ENCODE data around the gene ARTN.

Gene ARTN

DNA sequence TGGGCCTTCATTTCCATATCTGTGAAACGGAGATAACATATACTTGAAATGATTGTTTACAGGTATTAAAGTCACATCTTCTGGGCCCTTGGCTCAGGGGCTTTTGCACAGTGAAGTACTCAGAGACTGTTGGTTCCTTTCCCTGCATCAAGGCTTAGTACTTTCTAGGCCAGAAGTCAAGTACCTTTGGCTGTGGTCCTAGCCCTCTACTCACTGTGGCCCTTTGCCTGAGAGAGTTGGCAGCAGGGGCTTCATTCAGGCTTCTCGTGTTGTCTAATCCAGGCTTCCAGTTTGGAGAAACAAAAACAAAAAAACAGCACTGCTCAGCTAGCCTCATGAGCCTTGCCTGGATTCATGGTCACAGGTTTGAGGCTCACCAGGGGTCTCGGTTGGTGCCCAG, 28.1 kb downstream of the ARTN start:
- TF ChIP-seq USF1 (IDR thresholded peaks at IDR 0.05) (no peak), EGR1 (IDR thresholded peaks at IDR 0.05) (no peak), MAX (IDR thresholded peaks at IDR 0.05) (no peak), FOXM1 (IDR thresholded peaks at IDR 0.05; ENCODE audit: borderline replicate concordance, low read depth) (no peak), CREB1 (IDR thresholded peaks at IDR 0.05; ENCODE audit: low read depth) (no peak), TEAD4 (IDR thresholded peaks at IDR 0.05) (no peak), CEBPB (IDR thresholded peaks at IDR 0.05) (no peak), NFIC (IDR thresholded peaks at IDR 0.05) (no peak)

DNA sequence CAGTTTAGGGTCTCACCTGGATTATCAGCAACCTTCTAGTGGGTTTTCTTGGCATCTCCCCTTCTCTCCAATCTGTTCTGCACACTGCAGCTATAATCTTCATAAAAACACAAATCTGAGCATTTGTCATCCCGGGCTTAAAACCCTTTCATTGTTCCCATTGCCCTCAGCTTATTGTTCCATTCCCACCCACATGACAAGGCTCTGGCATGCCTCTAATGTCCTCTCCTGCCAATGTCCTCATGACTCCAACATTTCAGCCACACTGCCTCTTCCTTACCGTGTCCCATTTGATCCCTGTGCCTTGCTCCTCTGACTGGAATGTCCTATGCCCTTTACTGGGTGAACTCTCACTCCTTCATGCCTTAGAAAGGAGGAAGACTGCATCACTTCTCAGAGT, 28.7 kb downstream of the ARTN start:
- no peak for TF ChIP-seq EP300 (IDR thresholded peaks at IDR 0.05; ENCODE audit: borderline replicate concordance)
- TF ChIP-seq RAD21 (IDR thresholded peaks at IDR 0.05; ENCODE audit: low read depth) = no peak
- no peak for TF ChIP-seq MAX (IDR thresholded peaks at IDR 0.05)
- TF ChIP-seq ZBTB7A (IDR thresholded peaks at IDR 0.05; ENCODE audit: low read depth) = no peak
- no peak for TF ChIP-seq YY1 (IDR thresholded peaks at IDR 0.05; ENCODE audit: low read depth)
- TF ChIP-seq TEAD4 (IDR thresholded peaks at IDR 0.05) = no peak
- TF ChIP-seq REST (IDR thresholded peaks at IDR 0.05; ENCODE audit: low read depth) = no peak
- no peak for TF ChIP-seq NFIC (IDR thresholded peaks at IDR 0.05)
- no peak for TF ChIP-seq TAF1 (IDR thresholded peaks at IDR 0.05; ENCODE audit: low read depth)
- TF ChIP-seq CREB1 (IDR thresholded peaks at IDR 0.05; ENCODE audit: low read depth) = no peak
- TF ChIP-seq FOXM1 (IDR thresholded peaks at IDR 0.05; ENCODE audit: borderline replicate concordance, low read depth) = no peak
- no peak for TF ChIP-seq CEBPB (IDR thresholded peaks at IDR 0.05)
- TF ChIP-seq EGR1 (IDR thresholded peaks at IDR 0.05) = no peak
- no peak for TF ChIP-seq TCF12 (IDR thresholded peaks at IDR 0.05; ENCODE audit: low read depth)
- TF ChIP-seq USF1 (IDR thresholded peaks at IDR 0.05) = no peak

- TF ChIP-seq TAF1 (IDR thresholded peaks at IDR 0.05; ENCODE audit: low read depth) (no peak), REST (IDR thresholded peaks at IDR 0.05; ENCODE audit: low read depth) (no peak), NFIC (IDR thresholded peaks at IDR 0.05) (no peak), TEAD4 (IDR thresholded peaks at IDR 0.05) (no peak), MAX (IDR thresholded peaks at IDR 0.05) (no peak), CEBPB (IDR thresholded peaks at IDR 0.05) (no peak), FOXM1 (IDR thresholded peaks at IDR 0.05; ENCODE audit: borderline replicate concordance, low read depth) (no peak), RAD21 (IDR thresholded peaks at IDR 0.05; ENCODE audit: low read depth) (no peak), YY1 (IDR thresholded peaks at IDR 0.05; ENCODE audit: low read depth) (no peak), CREB1 (IDR thresholded peaks at IDR 0.05; ENCODE audit: low read depth) (no peak), USF1 (IDR thresholded peaks at IDR 0.05) (no peak), EP300 (IDR thresholded peaks at IDR 0.05; ENCODE audit: borderline replicate concordance) (no peak), ZBTB7A (IDR thresholded peaks at IDR 0.05; ENCODE audit: low read depth) (no peak), TCF12 (IDR thresholded peaks at IDR 0.05; ENCODE audit: low read depth) (no peak), EGR1 (IDR thresholded peaks at IDR 0.05) (no peak)
Observed at GRCh38 chr1:43963006-43963405, 29.4 kb downstream of the ARTN start.

DNA sequence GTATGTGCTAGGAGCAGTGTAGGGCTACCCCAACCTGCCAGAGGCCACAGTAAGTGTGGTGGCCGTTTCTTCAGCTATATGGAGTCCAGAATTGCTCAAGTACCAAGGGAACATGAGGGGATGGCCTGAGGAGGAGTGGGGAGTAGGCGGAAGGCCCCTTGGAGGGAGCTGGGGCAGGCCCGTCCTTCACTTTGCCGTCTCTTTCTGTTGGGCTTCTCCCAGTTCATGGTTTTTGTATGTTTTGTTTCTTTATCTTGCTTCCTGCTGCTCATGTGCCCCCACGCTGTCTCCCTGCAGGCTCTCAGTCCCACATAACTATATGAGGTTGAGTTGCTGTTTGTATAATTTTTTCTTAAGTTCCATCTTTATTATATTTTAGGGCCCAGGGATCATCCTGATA, 30.3 kb downstream of the ARTN start:
- TF ChIP-seq CREB1 (IDR thresholded peaks at IDR 0.05; ENCODE audit: low read depth) (no peak), TAF1 (IDR thresholded peaks at IDR 0.05; ENCODE audit: low read depth) (no peak), CEBPB (IDR thresholded peaks at IDR 0.05) (no peak), YY1 (IDR thresholded peaks at IDR 0.05; ENCODE audit: low read depth) (no peak), TCF12 (IDR thresholded peaks at IDR 0.05; ENCODE audit: low read depth) (no peak), RAD21 (IDR thresholded peaks at IDR 0.05; ENCODE audit: low read depth) (no peak), USF1 (IDR thresholded peaks at IDR 0.05) (no peak), EP300 (IDR thresholded peaks at IDR 0.05; ENCODE audit: borderline replicate concordance) (no peak), EGR1 (IDR thresholded peaks at IDR 0.05) (no peak), TEAD4 (IDR thresholded peaks at IDR 0.05) (no peak), MAX (IDR thresholded peaks at IDR 0.05) (no peak), REST (IDR thresholded peaks at IDR 0.05; ENCODE audit: low read depth) (no peak), FOXM1 (IDR thresholded peaks at IDR 0.05; ENCODE audit: borderline replicate concordance, low read depth) (no peak), NFIC (IDR thresholded peaks at IDR 0.05) (no peak), ZBTB7A (IDR thresholded peaks at IDR 0.05; ENCODE audit: low read depth) (no peak)
